PC-9 (cell line): Measurements from ENCODE around the gene NF1. TPM values are rescaled to one million over a fixed set of nuclear protein-coding genes. Genes with fewer than 3 reads are reported as not detected.

ENCODE experiments used
- BruUV-seq: library from RNA; stranded (reverse); fragments of 400-500 nt; replicated peaks from 2 replicates; lab custom pipeline; 2021; lab: Mats Ljungman, UMichigan
- CTCF ChIA-PET: fragments of 300-600 bp; sonication (Branson Sonifier 250); formaldehyde crosslinking; loops from one replicate; lab custom pipeline; 2022; ENCODE audit warnings: antibody characterized with exemption; lab: Charles Lee
- POLR2A ChIA-PET: fragments of 300-600 bp; sonication (Branson Sonifier 250); formaldehyde crosslinking; loops from one replicate; lab custom pipeline; 2022; ENCODE audit warnings: antibody characterized with exemption; ENCODE audit not compliant: unreplicated experiment; lab: Charles Lee
- DNase-seq, 2 experiments: peaks; one replicate each; pipeline versions ENCODE4 v3.0.0 to v3.0.0-alpha.2; 2015 to 2022; ENCODE audit warnings: mixed read lengths in 1 of 2
- H2AFZ ChIP-seq: fragments of 200-600 bp; sonication (generic); 2 replicates; pipeline ENCODE4 v1.8.1; 2017; ENCODE audit warnings: antibody characterized with exemption
- H3F3A ChIP-seq: fragments of 200-600 bp; sonication (generic); 2 replicates; pipeline ENCODE4 v1.8.1; 2017; ENCODE audit warnings: antibody characterized with exemption, mild to moderate bottlenecking, low read depth; ENCODE audit not compliant: insufficient read depth
- H3K27ac ChIP-seq: fragments of 200-600 bp; sonication (generic); 2 replicates; pipeline ENCODE4 v1.6.1; 2016; ENCODE audit warnings: mixed run types
- H3K27me3 ChIP-seq: fragments of 200-600 bp; sonication (generic); 2 replicates; pipeline ENCODE4 v1.6.1; 2016; ENCODE audit warnings: low read depth, mixed run types; ENCODE audit not compliant: insufficient read depth
- H3K36me3 ChIP-seq: fragments of 200-600 bp; sonication (generic); 2 replicates; pipeline ENCODE4 v1.6.1; 2016; ENCODE audit warnings: low read depth, mixed run types
- H3K4me1 ChIP-seq: fragments of 200-600 bp; sonication (generic); replicated peaks from 2 replicates; pipeline ENCODE4 v1.6.1; 2016; ENCODE audit warnings: mixed run types; ENCODE audit not compliant: insufficient read depth
- H3K4me2 ChIP-seq: fragments of 200-600 bp; sonication (generic); 2 replicates; pipeline ENCODE4 v1.6.1; 2017; ENCODE audit warnings: mixed run types
- H3K4me3 ChIP-seq: fragments of 200-600 bp; sonication (generic); 2 replicates; pipeline ENCODE4 v1.6.1; 2016; ENCODE audit warnings: mixed run types
- H3K79me2 ChIP-seq: fragments of 200-600 bp; sonication (generic); 2 replicates; pipeline ENCODE4 v1.6.1; 2017; ENCODE audit warnings: low read depth, mixed run types
- H3K9me2 ChIP-seq: fragments of 200-600 bp; sonication (generic); 2 replicates; pipeline ENCODE4 v1.8.1; 2017; ENCODE audit warnings: mild to moderate bottlenecking; ENCODE audit not compliant: insufficient read depth
- H3K9me3 ChIP-seq: fragments of 200-600 bp; sonication (generic); 2 replicates; pipeline ENCODE4 v1.8.1; 2016; ENCODE audit warnings: low read depth; ENCODE audit not compliant: insufficient read depth
- H4K20me1 ChIP-seq: fragments of 200-600 bp; sonication (generic); 2 replicates; pipeline ENCODE4 v1.8.1; 2017; ENCODE audit not compliant: insufficient read depth
- CTCF ChIP-seq: fragments of 200-600 bp; sonication (generic); conservative IDR thresholded peaks from 2 replicates; pipeline ENCODE4 v1.6.1; 2017; ENCODE audit warnings: mixed run types, antibody characterized with exemption, mild to moderate bottlenecking, moderate library complexity
- EZH2 ChIP-seq: fragments of 200-600 bp; sonication (generic); IDR thresholded peaks from 2 replicates; pipeline ENCODE4 v1.8.0; 2017; ENCODE audit warnings: antibody characterized with exemption, low read depth
- intact Hi-C: fragments of 100-400 bp; cut with micrococcal nuclease; formaldehyde crosslinking; loops from one replicate; pipeline ENCODE4 v1.10.0; 2022; ENCODE audit not compliant: unreplicated experiment
- total RNA-seq: library from RNA; stranded (reverse); gene quantifications from 2 replicates; pipeline ENCODE4 v1.2.3, GENCODE V29; 2021

NF1 gene
- total RNA-seq, 1 experiment from 2014 or later: 61.0 TPM

GRCh38 chr17:31295489-31295871 is 200.7 kb downstream of the NF1 start:
- H3K27ac ChIP-seq: no peak overlapping the region
- ChIA-PET CTCF (no interaction called here), POLR2A (interaction anchor here (0.6 kb wide), 1 partner anchor 72 kb away, joined by 3 read pairs; no protein-coding TSS in a partner anchor)
- H3K4me3 ChIP-seq: no peak overlapping the region
- H3K9me3 ChIP-seq: no peaks in the 10 kb centered on the region
- no peaks in the 10 kb centered on the region for H3K36me3 ChIP-seq
- TF ChIP-seq CTCF: no peak
- TF ChIP-seq EZH2: no peak
- H3K79me2 ChIP-seq: no peaks in the 10 kb centered on the region
- no peak for DNase-seq
- no peaks in the 10 kb centered on the region for H3K4me1 ChIP-seq
- BruUV-seq: no TSS peak
- H3F3A ChIP-seq: peaks cover 3% of the 10 kb centered on the region; the same call in 1 of the 2 replicates
- no peaks in the 10 kb centered on the region for H3K27me3 ChIP-seq
- no peak overlapping the region for H2AFZ ChIP-seq
- H4K20me1 ChIP-seq: 0 out of 2 replicates have a peak, but pooled peaks cover 5% of the 10 kb centered on the region
- intact Hi-C loops: no loop called here
- H3K9me2 ChIP-seq: no peaks in the 10 kb centered on the region
- no peak overlapping the region for H3K4me2 ChIP-seq

- Histone ChIP-seq H3K9me3 (no peaks in the 10 kb centered on the region), H3K4me2 (no peak overlapping the region), H3K9me2 (no peaks in the 10 kb centered on the region), H3K27ac (no peak overlapping the region), H3F3A (peaks cover 3% of the 10 kb centered on the region; the same call in 1 of the 2 replicates), H3K79me2 (no peaks in the 10 kb centered on the region), H3K4me1 (no peaks in the 10 kb centered on the region), H3K4me3 (no peak overlapping the region), H3K27me3 (no peaks in the 10 kb centered on the region), H2AFZ (no peak overlapping the region), H3K36me3 (no peaks in the 10 kb centered on the region), H4K20me1 (0 out of 2 replicates have a peak, but pooled peaks cover 5% of the 10 kb centered on the region)
- no TSS peak for BruUV-seq
- intact Hi-C loops: no loop called here
- POLR2A ChIA-PET: no interaction called here
- DNase-seq: no peak
- CTCF ChIA-PET: no interaction called here
- no peak for TF ChIP-seq CTCF
- TF ChIP-seq EZH2: no peak
Measured at GRCh38 chr17:31296142-31296541, 201.4 kb downstream of the NF1 start.

GRCh38 chr17:31297090-31297489 is 202.3 kb downstream of the NF1 start, which contains the start of gene OMG:
OMG (minus strand) TSS chr17:31297239; CDS start chr17:31296331, 908 bp downstream.
- Histone ChIP-seq H3K9me3 (no peaks in the 10 kb centered on the region), H3K36me3 (no peaks in the 10 kb centered on the region), H3F3A (peaks cover 3% of the 10 kb centered on the region; the same call in 1 of the 2 replicates), H3K4me1 (no peaks in the 10 kb centered on the region), H3K27me3 (no peaks in the 10 kb centered on the region), H3K4me3 (no peak within 1 kb of the TSS), H3K79me2 (no peaks in the 10 kb centered on the region), H3K27ac (no peak within 1 kb of the TSS), H4K20me1 (0 out of 2 replicates have a peak, but pooled peaks cover 5% of the 10 kb centered on the region), H3K4me2 (no peak within 1 kb of the TSS), H2AFZ (no peak within 1 kb of the TSS), H3K9me2 (no peaks in the 10 kb centered on the region)
- POLR2A ChIA-PET: no interaction called here
- intact Hi-C loops: no loop called here
- TF ChIP-seq EZH2 (no peak), CTCF (no peak)
- no peak for DNase-seq
- CTCF ChIA-PET: no interaction called here
- BruUV-seq: no TSS peak
